ENCODE results near the gene EPHA8. TPM values are rescaled to one million over a fixed set of nuclear protein-coding genes. Genes with fewer than 3 reads are reported as not detected.

The EPHA8 gene
- total RNA-seq, 2 experiments from 2014 or later, result not detected

GRCh38 chr1:22633697-22634463, 70.6 kb downstream of the EPHA8 start:
- Mint-ChIP-seq H3K36me3 (no peaks in the 10 kb centered on the region), H3K9me3 (ENCODE audit: low read depth) (no peaks in the 10 kb centered on the region), H3K27me3 (peaks cover 33% of the 10 kb centered on the region), H3K4me1 (no peaks in the 10 kb centered on the region), H3K4me3 (no peak overlapping the region), H3K27ac (no peak overlapping the region)
- DNase-seq, result no peak
- no peak for ATAC-seq
- CTCF ChIA-PET, result interaction anchor here (1.1 kb wide), 1 partner anchor 111 kb away, joined by 4 read pairs; no protein-coding TSS in a partner anchor

GRCh38 chr1:22635436-22635835, 72.1 kb downstream of the EPHA8 start:
- DNase-seq, result no peak
- Mint-ChIP-seq H3K36me3 (no peaks in the 10 kb centered on the region), H3K27me3 (peaks cover 21% of the 10 kb centered on the region), H3K4me3 (no peak overlapping the region), H3K4me1 (no peaks in the 10 kb centered on the region), H3K27ac (no peak overlapping the region), H3K9me3 (ENCODE audit: low read depth) (no peaks in the 10 kb centered on the region)
- CTCF ChIA-PET, result interaction anchor here (1.0 to 1.1 kb wide), 2 partner anchors 30 to 69 kb away, joined by 3 read pairs; no protein-coding TSS in a partner anchor
- no peak for ATAC-seq

- Mint-ChIP-seq H3K27me3 (peaks cover 20% of the 10 kb centered on the region), H3K36me3 (no peaks in the 10 kb centered on the region), H3K9me3 (ENCODE audit: low read depth) (no peaks in the 10 kb centered on the region), H3K27ac (no peak within 1 kb of the TSS), H3K4me3 (no peak within 1 kb of the TSS), H3K4me1 (no peaks in the 10 kb centered on the region)
- ATAC-seq, result no peak
- CTCF ChIA-PET, result no interaction called here
- no peak for DNase-seq
These were observed 73.1 kb downstream of the EPHA8 start, which contains the start of gene C1QA for GRCh38 chr1:22636353-22636752. Gene C1QA, plus strand, starts transcription at chr1:22636628. Its CDS starts 989 bp downstream, at chr1:22637617.

GRCh38 chr1:22636927-22637326, 73.6 kb downstream of the EPHA8 start:
- no peak for DNase-seq

GRCh38 chr1:22637907-22638445, 74.7 kb downstream of the EPHA8 start:
- ATAC-seq, result no peak
- no peaks in the 10 kb centered on the region for H3K9me3 Mint-ChIP-seq (ENCODE audit: low read depth)
- peaks cover 10% of the 10 kb centered on the region for H3K27me3 Mint-ChIP-seq
- H3K36me3 Mint-ChIP-seq, result no peaks in the 10 kb centered on the region
- H3K4me1 Mint-ChIP-seq, result no peaks in the 10 kb centered on the region
- DNase-seq, result no peak
- CTCF ChIA-PET, result no interaction called here
- no peak overlapping the region for H3K4me3 Mint-ChIP-seq
- H3K27ac Mint-ChIP-seq, result no peak overlapping the region

More at GRCh38 chr1:22636927-22637326, 73.6 kb downstream of the EPHA8 start:
- ATAC-seq, result no peak
- Mint-ChIP-seq H3K9me3 (ENCODE audit: low read depth) (no peaks in the 10 kb centered on the region), H3K4me1 (no peaks in the 10 kb centered on the region), H3K27ac (no peak overlapping the region), H3K4me3 (no peak overlapping the region), H3K27me3 (peaks cover 15% of the 10 kb centered on the region), H3K36me3 (no peaks in the 10 kb centered on the region)
- CTCF ChIA-PET, result no interaction called here

GRCh38 chr1:22638476-22639234, 75.4 kb downstream of the EPHA8 start:
- CTCF ChIA-PET, result interaction anchor here (1.1 kb wide), 1 partner anchor 223 kb away, joined by 3 read pairs; no protein-coding TSS in a partner anchor
- DNase-seq (no peak), ATAC-seq (no peak)
- Mint-ChIP-seq H3K4me1 (no peaks in the 10 kb centered on the region), H3K27me3 (peaks cover 8% of the 10 kb centered on the region), H3K4me3 (no peak overlapping the region), H3K36me3 (no peaks in the 10 kb centered on the region), H3K9me3 (ENCODE audit: low read depth) (no peaks in the 10 kb centered on the region), H3K27ac (no peak overlapping the region)

- H3K36me3 Mint-ChIP-seq, result no peaks in the 10 kb centered on the region
- CTCF ChIA-PET, result interaction anchor here (1.1 kb wide), 1 partner anchor 223 kb away, joined by 3 read pairs; no protein-coding TSS in a partner anchor
- no peak for DNase-seq
These were observed 76.0 kb downstream of the EPHA8 start for GRCh38 chr1:22639286-22639685.

GRCh38 chr1:22641247-22641646, 78.0 kb downstream of the EPHA8 start:
- H3K27me3 Mint-ChIP-seq, result peaks cover 11% of the 10 kb centered on the region
- no peak for ATAC-seq
- H3K4me3 Mint-ChIP-seq, result no peak overlapping the region
- H3K27ac Mint-ChIP-seq, result no peak overlapping the region
- no peak for DNase-seq
- H3K36me3 Mint-ChIP-seq, result no peaks in the 10 kb centered on the region
- CTCF ChIA-PET, result interaction anchor here (0.8 to 2.3 kb wide), 6 partner anchors 9 to 502 kb away, joined by 3 to 12 read pairs (median 4); no protein-coding TSS in a partner anchor
- no peaks in the 10 kb centered on the region for H3K4me1 Mint-ChIP-seq
- H3K9me3 Mint-ChIP-seq (ENCODE audit: low read depth), result no peaks in the 10 kb centered on the region

More at GRCh38 chr1:22639286-22639685, 76.0 kb downstream of the EPHA8 start:
- H3K27me3 Mint-ChIP-seq, result peaks cover 5% of the 10 kb centered on the region
- no peaks in the 10 kb centered on the region for H3K4me1 Mint-ChIP-seq
- no peak for ATAC-seq
- no peak overlapping the region for H3K27ac Mint-ChIP-seq
- H3K9me3 Mint-ChIP-seq (ENCODE audit: low read depth), result no peaks in the 10 kb centered on the region
- H3K4me3 Mint-ChIP-seq, result no peak overlapping the region

- peak; percentile 83 for ATAC-seq
- CTCF ChIA-PET, result interaction anchor here (0.8 to 2.3 kb wide), 6 partner anchors 10 to 503 kb away, joined by 3 to 12 read pairs (median 4); no protein-coding TSS in a partner anchor
- Mint-ChIP-seq H3K27me3 (peaks cover 12% of the 10 kb centered on the region), H3K36me3 (no peaks in the 10 kb centered on the region), H3K9me3 (ENCODE audit: low read depth) (no peaks in the 10 kb centered on the region), H3K4me3 (no peak overlapping the region), H3K4me1 (no peaks in the 10 kb centered on the region), H3K27ac (no peak overlapping the region)
- peak; percentile 71 for DNase-seq
These were observed 78.8 kb downstream of the EPHA8 start for GRCh38 chr1:22641906-22642636.

- DNase-seq (no peak), ATAC-seq (no peak)
- CTCF ChIA-PET, result no interaction called here
- no peaks in the 10 kb centered on the region for H3K36me3 Mint-ChIP-seq
- H3K4me3 Mint-ChIP-seq, result no peak within 1 kb of the TSS
- H3K27me3 Mint-ChIP-seq, result peaks cover 12% of the 10 kb centered on the region
- H3K9me3 Mint-ChIP-seq (ENCODE audit: low read depth), result no peaks in the 10 kb centered on the region
- H3K4me1 Mint-ChIP-seq, result no peaks in the 10 kb centered on the region
- H3K27ac Mint-ChIP-seq, result no peak within 1 kb of the TSS
These were observed 80.1 kb downstream of the EPHA8 start, which contains the start of gene C1QC for GRCh38 chr1:22643381-22643780. Gene C1QC, plus strand, starts transcription at chr1:22643633. Its CDS starts 391 bp downstream, at chr1:22644024.

GRCh38 chr1:22643928-22644327, 80.6 kb downstream of the EPHA8 start:
- H3K27me3 Mint-ChIP-seq, result peaks cover 12% of the 10 kb centered on the region
- ATAC-seq, result no peak
- no peak for DNase-seq
- H3K4me3 Mint-ChIP-seq, result no peak overlapping the region
- no peaks in the 10 kb centered on the region for H3K4me1 Mint-ChIP-seq
- no peak overlapping the region for H3K27ac Mint-ChIP-seq
- no peaks in the 10 kb centered on the region for H3K36me3 Mint-ChIP-seq
- CTCF ChIA-PET, result no interaction called here
- no peaks in the 10 kb centered on the region for H3K9me3 Mint-ChIP-seq (ENCODE audit: low read depth)

- ATAC-seq (no peak), DNase-seq (no peak)
- H3K27me3 Mint-ChIP-seq, result peaks cover 12% of the 10 kb centered on the region
- H3K9me3 Mint-ChIP-seq (ENCODE audit: low read depth), result no peaks in the 10 kb centered on the region
- CTCF ChIA-PET, result no interaction called here
- no peak overlapping the region for H3K4me3 Mint-ChIP-seq
- H3K36me3 Mint-ChIP-seq, result no peaks in the 10 kb centered on the region
- H3K27ac Mint-ChIP-seq, result no peak overlapping the region
- no peaks in the 10 kb centered on the region for H3K4me1 Mint-ChIP-seq
These were observed 82.6 kb downstream of the EPHA8 start for GRCh38 chr1:22645931-22646330.

- DNase-seq (no peak), ATAC-seq (no peak)
- Mint-ChIP-seq H3K27ac (no peak overlapping the region), H3K4me3 (no peak overlapping the region), H3K36me3 (no peaks in the 10 kb centered on the region), H3K4me1 (no peaks in the 10 kb centered on the region), H3K27me3 (peaks cover 8% of the 10 kb centered on the region), H3K9me3 (ENCODE audit: low read depth) (no peaks in the 10 kb centered on the region)
- CTCF ChIA-PET, result no interaction called here
These were observed 83.1 kb downstream of the EPHA8 start for GRCh38 chr1:22646384-22646783.
